Esophagus squamous epithelium (tissue), 4 donors: ENCODE results near the gene LYL1.

Experiments used
- POLR2A ChIP-seq, 4 donors: fragments of 450-650 bp; IDR thresholded peaks; one replicate each; pipeline ENCODE4 v1.6.1; 2017; ENCODE audit warnings: antibody characterized with exemption in 4 of 4, mild to moderate bottlenecking in 4 of 4, moderate library complexity in 3 of 4
- TF ChIP-seq, protein P1 (sequence below), 6 experiments: fragments of 450-650 bp in 4 of 6; fragments of 200-600 bp in 2 of 6; sonication (generic) in 2 of 6; IDR thresholded peaks; one replicate each; pipeline ENCODE4 v1.5.1; 2016 to 2019; ENCODE audit warnings: antibody characterized with exemption in 6 of 6, mild to moderate bottlenecking in 4 of 6, moderate library complexity in 4 of 6

- TF ChIP-seq, protein P1, sequence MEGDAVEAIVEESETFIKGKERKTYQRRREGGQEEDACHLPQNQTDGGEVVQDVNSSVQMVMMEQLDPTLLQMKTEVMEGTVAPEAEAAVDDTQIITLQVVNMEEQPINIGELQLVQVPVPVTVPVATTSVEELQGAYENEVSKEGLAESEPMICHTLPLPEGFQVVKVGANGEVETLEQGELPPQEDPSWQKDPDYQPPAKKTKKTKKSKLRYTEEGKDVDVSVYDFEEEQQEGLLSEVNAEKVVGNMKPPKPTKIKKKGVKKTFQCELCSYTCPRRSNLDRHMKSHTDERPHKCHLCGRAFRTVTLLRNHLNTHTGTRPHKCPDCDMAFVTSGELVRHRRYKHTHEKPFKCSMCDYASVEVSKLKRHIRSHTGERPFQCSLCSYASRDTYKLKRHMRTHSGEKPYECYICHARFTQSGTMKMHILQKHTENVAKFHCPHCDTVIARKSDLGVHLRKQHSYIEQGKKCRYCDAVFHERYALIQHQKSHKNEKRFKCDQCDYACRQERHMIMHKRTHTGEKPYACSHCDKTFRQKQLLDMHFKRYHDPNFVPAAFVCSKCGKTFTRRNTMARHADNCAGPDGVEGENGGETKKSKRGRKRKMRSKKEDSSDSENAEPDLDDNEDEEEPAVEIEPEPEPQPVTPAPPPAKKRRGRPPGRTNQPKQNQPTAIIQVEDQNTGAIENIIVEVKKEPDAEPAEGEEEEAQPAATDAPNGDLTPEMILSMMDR (IDR thresholded peaks at IDR 0.05): no peak
- TF ChIP-seq POLR2A (IDR thresholded peaks at IDR 0.05): no peak
These were observed 25.4 kb downstream of the LYL1 start for GRCh38 chr19:13077240-13077639.
